ENCODE data around the gene UBE2Q1. TPM values are rescaled to one million over a fixed set of nuclear protein-coding genes. Genes with fewer than 3 reads are reported as not detected.

Gene UBE2Q1
- total and polyA plus RNA-seq, 2 experiments from 2014 or later = 15.5 to 33.0 TPM

- no peak for TF ChIP-seq ZNF462 (CRISPR knock-in tag; IDR thresholded peaks at IDR 0.05)
- no peak for TF ChIP-seq ZNF114 (CRISPR knock-in tag; IDR thresholded peaks at IDR 0.05)
Measured at GRCh38 chr1:154595621-154596020, 37.2 kb upstream of the UBE2Q1 start (continued).

GRCh38 chr1:154594811-154595210 lies 36.3 kb upstream of the UBE2Q1 start:
- Histone ChIP-seq H3F3A (replicated peaks; ENCODE audit: low read depth) (no peaks in the 10 kb centered on the region), H3K79me2 (replicated peaks; ENCODE audit: insufficient read depth) (peaks cover 14% of the 10 kb centered on the region), H2AFZ (no peak overlapping the region), H3K27me3 (ENCODE audit: insufficient read depth) (no peaks in the 10 kb centered on the region), H3K4me2 (no peak overlapping the region), H3K27ac (ENCODE audit: low read depth) (no peak overlapping the region), H3K9me2 (ENCODE audit: insufficient read depth) (no peaks in the 10 kb centered on the region), H4K20me1 (replicated peaks; ENCODE audit: insufficient read depth) (peaks cover 48% of the 10 kb centered on the region), H3K4me1 (ENCODE audit: insufficient read depth) (no peaks in the 10 kb centered on the region), H3K4me3 (no peak overlapping the region), H3K36me3 (ENCODE audit: insufficient read depth) (peaks cover 84% of the 10 kb centered on the region)
- Mint-ChIP-seq H3K4me1 (no peaks in the 10 kb centered on the region), H3K27me3 (ENCODE audit: insufficient read depth, low read depth, poor library complexity) (peaks cover 2% of the 10 kb centered on the region), H3K9me3 (no peaks in the 10 kb centered on the region), H3K27ac (no peak overlapping the region), H3K36me3 (ENCODE audit: low read depth) (peaks cover 87% of the 10 kb centered on the region), H3K4me3 (no peak overlapping the region)
- ATAC-seq (no peak), DNase-seq (ENCODE audit: low spot score) (no peak)
- TF ChIP-seq ETS1 (IDR thresholded peaks at IDR 0.05) (no peak), EZH2 (IDR thresholded peaks at IDR 0.05; ENCODE audit: low read depth, unreplicated experiment) (no peak), JUNB (IDR thresholded peaks at IDR 0.05; ENCODE audit: unreplicated experiment) (no peak)

All from GM23338 (cell line).